Measurements from ENCODE around the gene PRR36.

Gene PRR36

DNA sequence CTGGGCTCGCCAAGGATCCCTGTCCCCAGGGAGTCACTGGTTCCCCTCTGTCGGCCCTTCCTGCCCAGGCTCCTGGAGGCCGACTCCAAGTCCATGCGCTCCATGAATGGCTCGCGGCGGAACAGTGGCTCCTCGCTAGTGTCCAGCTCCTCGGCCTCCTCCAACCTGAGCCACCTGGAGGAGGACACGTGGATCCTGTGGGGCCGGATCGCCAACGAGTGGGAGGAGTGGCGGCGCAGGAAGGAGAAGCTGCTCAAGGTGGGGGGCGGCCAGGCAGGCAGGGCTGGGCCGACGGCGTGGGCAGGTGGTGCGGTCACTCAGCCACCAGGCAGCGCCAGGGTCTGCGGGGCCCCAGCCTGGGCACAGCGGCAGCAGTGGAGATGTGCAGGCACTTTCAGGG, 26.5 kb downstream of the PRR36 start:
- Histone ChIP-seq H3K4me3 (ENCODE audit: low read depth, low read length) (no peak overlapping the region), H3K9me3 (ENCODE audit: control insufficient read depth, low read length) (no peaks in the 10 kb centered on the region), H3K27ac (no peak overlapping the region), H3K4me1 (no peaks in the 10 kb centered on the region), H3K4me2 (ENCODE audit: low read length) (no peak overlapping the region), H3K27me3 (ENCODE audit: control insufficient read depth, insufficient read depth, low read length) (no peaks in the 10 kb centered on the region), H3K9ac (no peak overlapping the region), H3K36me3 (ENCODE audit: control insufficient read depth, insufficient read depth, low read length) (no peaks in the 10 kb centered on the region), H2AFZ (no peak overlapping the region), H3K79me2 (peaks cover under 1% of the 10 kb centered on the region)
- TF ChIP-seq CTCF (IDR thresholded peaks at IDR 0.05) = no peak

GRCh38 chr19:7846155-7846646, 28.0 kb downstream of the PRR36 start:
- Histone ChIP-seq H3K4me1 (no peaks in the 10 kb centered on the region), H3K27ac (no peak overlapping the region), H3K27me3 (ENCODE audit: control insufficient read depth, insufficient read depth, low read length) (no peaks in the 10 kb centered on the region), H3K9ac (no peak overlapping the region), H3K79me2 (peaks cover 3% of the 10 kb centered on the region), H3K36me3 (ENCODE audit: control insufficient read depth, insufficient read depth, low read length) (no peaks in the 10 kb centered on the region), H2AFZ (no peak overlapping the region), H3K4me2 (ENCODE audit: low read length) (no peak overlapping the region), H3K4me3 (ENCODE audit: low read depth, low read length) (no peak overlapping the region), H3K9me3 (ENCODE audit: control insufficient read depth, low read length) (no peaks in the 10 kb centered on the region)
- no peak for TF ChIP-seq CTCF (IDR thresholded peaks at IDR 0.05)

GRCh38 chr19:7845390-7846154, 28.6 kb downstream of the PRR36 start:
- TF ChIP-seq CTCF (IDR thresholded peaks at IDR 0.05) = no peak
- H3K9ac ChIP-seq = no peak overlapping the region

DNA sequence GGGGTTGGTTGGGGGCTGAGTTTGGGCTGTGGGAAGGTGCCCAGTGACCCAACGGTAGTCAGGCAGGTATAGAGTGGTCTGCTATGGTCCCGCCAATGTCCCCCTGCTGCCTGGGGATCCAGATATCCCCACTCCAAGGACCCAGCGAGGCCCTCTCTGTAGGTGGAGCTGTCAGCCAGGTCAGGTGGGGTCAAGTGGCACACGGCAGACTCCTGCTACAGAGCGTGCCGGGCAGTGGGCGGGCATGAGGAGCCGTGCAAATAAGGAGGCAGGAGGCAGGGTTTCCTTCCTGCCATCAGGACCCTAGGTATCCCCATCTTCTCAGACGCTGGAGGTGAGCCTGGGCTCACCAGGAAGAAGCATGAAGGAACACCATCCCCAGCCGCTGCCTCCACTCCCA, 29.2 kb downstream of the PRR36 start:
- Histone ChIP-seq H3K27me3 (ENCODE audit: control insufficient read depth, insufficient read depth, low read length) (no peaks in the 10 kb centered on the region), H3K9me3 (ENCODE audit: control insufficient read depth, low read length) (no peaks in the 10 kb centered on the region), H3K4me1 (no peaks in the 10 kb centered on the region), H3K79me2 (peaks cover 5% of the 10 kb centered on the region), H3K27ac (no peak overlapping the region), H3K4me2 (ENCODE audit: low read length) (no peak overlapping the region), H2AFZ (no peak overlapping the region), H3K9ac (no peak overlapping the region), H3K36me3 (ENCODE audit: control insufficient read depth, insufficient read depth, low read length) (no peaks in the 10 kb centered on the region), H3K4me3 (ENCODE audit: low read depth, low read length) (no peak overlapping the region)
- no peak for TF ChIP-seq CTCF (IDR thresholded peaks at IDR 0.05)

More at GRCh38 chr19:7845390-7846154, 28.6 kb downstream of the PRR36 start:
- Histone ChIP-seq H3K9me3 (ENCODE audit: control insufficient read depth, low read length) (no peaks in the 10 kb centered on the region), H3K4me2 (ENCODE audit: low read length) (no peak overlapping the region), H3K27ac (no peak overlapping the region), H3K4me3 (ENCODE audit: low read depth, low read length) (no peak overlapping the region), H3K27me3 (ENCODE audit: control insufficient read depth, insufficient read depth, low read length) (no peaks in the 10 kb centered on the region), H3K4me1 (no peaks in the 10 kb centered on the region), H3K36me3 (ENCODE audit: control insufficient read depth, insufficient read depth, low read length) (no peaks in the 10 kb centered on the region), H3K79me2 (peaks cover 4% of the 10 kb centered on the region), H2AFZ (no peak overlapping the region)

- H3K9ac ChIP-seq = no peak overlapping the region
- no peaks in the 10 kb centered on the region for H3K36me3 ChIP-seq (ENCODE audit: control insufficient read depth, insufficient read depth, low read length)
- no peaks in the 10 kb centered on the region for H3K27me3 ChIP-seq (ENCODE audit: control insufficient read depth, insufficient read depth, low read length)
- no peak overlapping the region for H3K27ac ChIP-seq
- TF ChIP-seq CTCF (IDR thresholded peaks at IDR 0.05) = no peak
- H3K4me1 ChIP-seq = no peaks in the 10 kb centered on the region
- H3K79me2 ChIP-seq = peaks cover 8% of the 10 kb centered on the region
- no peaks in the 10 kb centered on the region for H3K9me3 ChIP-seq (ENCODE audit: control insufficient read depth, low read length)
- no peak overlapping the region for H2AFZ ChIP-seq
- no peak overlapping the region for H3K4me3 ChIP-seq (ENCODE audit: low read depth, low read length)
- no peak overlapping the region for H3K4me2 ChIP-seq (ENCODE audit: low read length)
Measured at GRCh38 chr19:7844405-7844804, 29.8 kb downstream of the PRR36 start.

Measured in parathyroid adenoma (tissue), 2 donors.